OCI-LY7 (cell line): ENCODE measurements around the gene COG7. TPM values are rescaled to one million over a fixed set of nuclear protein-coding genes. Genes with fewer than 3 reads are reported as not detected.

Experiments used
- BruUV-seq: library from RNA; stranded (reverse); fragments of 400-500 nt; replicated peaks from 2 replicates; lab custom pipeline; 2021; lab: Mats Ljungman, UMichigan
- CTCF ChIA-PET: fragments of 300-600 bp; sonication (Branson Sonifier 250); formaldehyde crosslinking; loops from one replicate; lab custom pipeline; 2022; ENCODE audit warnings: antibody characterized with exemption; ENCODE audit not compliant: unreplicated experiment; lab: Charles Lee
- POLR2A ChIA-PET: fragments of 300-600 bp; sonication (Branson Sonifier 250); formaldehyde crosslinking; loops from one replicate; lab custom pipeline; 2022; ENCODE audit warnings: antibody characterized with exemption; lab: Charles Lee
- DNase-seq: peaks from one replicate; pipeline ENCODE4 v3.0.0-alpha.2; 2015; ENCODE audit warnings: low spot score
- H2AFZ ChIP-seq: fragments of 200-600 bp; sonication (generic), shearing (Covaris generic); 2 replicates; pipeline ENCODE4 v1.6.1; 2014; ENCODE audit warnings: mild to moderate bottlenecking, antibody characterized with exemption, low read length, moderate library complexity
- H3K27ac ChIP-seq: fragments of 200-600 bp; sonication (generic); 2 replicates; pipeline ENCODE4 v1.5.1; 2014; ENCODE audit warnings: mixed run types, low read depth, mild to moderate bottlenecking, moderate library complexity, low read length, inconsistent platforms; ENCODE audit not compliant: poor library complexity, severe bottlenecking
- H3K36me3 ChIP-seq: fragments of 200-600 bp; sonication (generic); 2 replicates; pipeline ENCODE4 v1.6.1; 2014; ENCODE audit warnings: mild to moderate bottlenecking, antibody characterized with exemption, low read length, moderate library complexity, mixed read lengths; ENCODE audit not compliant: insufficient read depth
- H3K4me1 ChIP-seq: fragments of 200-600 bp; sonication (generic); 2 replicates; pipeline ENCODE4 v1.5.1; 2014; ENCODE audit warnings: mild to moderate bottlenecking, low read length; ENCODE audit not compliant: insufficient read depth, poor library complexity, severe bottlenecking
- H3K4me2 ChIP-seq: fragments of 200-600 bp; sonication (generic); 2 replicates; pipeline ENCODE4 v1.6.1; 2014; ENCODE audit warnings: mild to moderate bottlenecking, low read length
- H3K4me3 ChIP-seq: fragments of 200-600 bp; sonication (generic); 2 replicates; pipeline ENCODE4 v1.5.1; 2014; ENCODE audit warnings: mild to moderate bottlenecking, low read depth, low read length; ENCODE audit not compliant: poor library complexity, severe bottlenecking
- H3K79me2 ChIP-seq: fragments of 200-600 bp; sonication (generic); 2 replicates; pipeline ENCODE4 v1.6.1; 2016; ENCODE audit warnings: low read depth, mild to moderate bottlenecking, low read length, moderate library complexity, mixed read lengths; ENCODE audit not compliant: insufficient read depth
- H3K9me2 ChIP-seq: fragments of 200-600 bp; sonication (generic); 2 replicates; pipeline ENCODE4 v1.6.1; 2016; ENCODE audit warnings: mild to moderate bottlenecking, low read length, mixed read lengths; ENCODE audit not compliant: insufficient read depth
- H3K9me3 ChIP-seq: fragments of 200-600 bp; sonication (generic); 2 replicates; pipeline ENCODE4 v1.6.1; 2014; ENCODE audit warnings: mild to moderate bottlenecking, mixed run types, low read length, mixed read lengths
- H4K20me1 ChIP-seq: fragments of 200-600 bp; sonication (generic); 2 replicates; pipeline ENCODE4 v1.6.1; 2014; ENCODE audit warnings: mild to moderate bottlenecking, antibody characterized with exemption, low read length, moderate library complexity, mixed read lengths; ENCODE audit not compliant: insufficient read depth
- CTCF ChIP-seq: fragments of 200-600 bp; sonication (generic); conservative IDR thresholded peaks from 2 replicates; pipeline ENCODE4 v1.5.1; 2014; ENCODE audit warnings: mild to moderate bottlenecking, antibody characterized with exemption, low read length, moderate library complexity, mixed read lengths
- EZH2phosphoT487 ChIP-seq: fragments of 200-600 bp; sonication (generic); IDR thresholded peaks from 2 replicates; pipeline ENCODE4 v1.6.1; 2018; ENCODE audit warnings: low read depth, borderline replicate concordance, mild to moderate bottlenecking, mixed run types, antibody characterized with exemption, low read length, moderate library complexity, mixed read lengths
- intact Hi-C: fragments of 100-400 bp; cut with micrococcal nuclease; formaldehyde crosslinking; loops from one replicate; pipeline ENCODE4 v1.10.0; 2022; ENCODE audit not compliant: unreplicated experiment
- total RNA-seq, 2 experiments: library from RNA; depleted of rRNA in 1 of 2; stranded (reverse); fragments of >200 nt in 1 of 2; shearing (Covaris generic) in 1 of 2; gene quantifications; 2 replicates each; pipeline ENCODE4 v1.2.3, GENCODE V29; 2014 to 2022

The COG7 gene
- total RNA-seq, 2 experiments from 2014 or later: 11.4 to 21.0 TPM

DNA sequence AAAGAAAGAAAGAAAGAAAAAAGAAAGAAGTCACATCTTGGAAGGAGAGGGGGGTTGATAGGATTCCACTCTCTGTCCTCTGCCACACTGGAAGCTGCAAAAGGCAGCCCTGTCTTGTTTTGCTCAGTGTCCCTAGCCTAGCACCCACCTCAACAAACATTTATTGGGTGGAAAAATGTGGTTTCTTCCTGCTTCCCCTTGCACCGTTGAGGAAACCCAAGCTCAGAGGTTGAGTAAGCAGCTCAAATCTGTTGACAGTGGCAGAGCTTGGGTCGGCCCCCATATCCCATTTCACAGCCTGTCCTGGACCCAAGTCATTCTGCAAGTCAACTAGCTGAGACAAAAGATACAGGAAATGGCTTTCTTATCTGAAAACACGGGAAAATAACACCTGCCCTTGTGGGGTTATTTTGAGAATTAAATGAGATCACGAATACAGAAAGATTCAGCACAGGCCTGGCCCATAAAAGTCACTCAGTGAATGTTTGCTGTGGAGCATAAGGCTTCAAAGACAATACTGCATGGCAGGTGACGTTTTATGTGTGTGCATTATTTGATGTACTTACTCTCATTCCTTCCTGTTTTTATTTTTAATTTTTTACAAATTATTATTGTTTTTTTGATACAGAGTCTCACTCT is 87.3 kb downstream of the COG7 start:
- ChIA-PET POLR2A (interaction anchor here (0.5 to 1.7 kb wide), 5 partner anchors 12 to 1680 kb away, joined by 3 to 4 read pairs (median 3); no protein-coding TSS in a partner anchor), CTCF (no interaction called here)
- peaks cover 18% of the 10 kb centered on the region for H3K4me1 ChIP-seq
- no peaks in the 10 kb centered on the region for H3K9me2 ChIP-seq
- intact Hi-C loops: no loop called here
- H3K36me3 ChIP-seq: no peaks in the 10 kb centered on the region
- BruUV-seq: no TSS peak
- TF ChIP-seq CTCF (no peak), EZH2phosphoT487 (no peak)
- no peak overlapping the region for H3K4me3 ChIP-seq
- peak overlapping the region; percentile 79 for H2AFZ ChIP-seq
- H3K27ac ChIP-seq: peak overlapping the region; percentile 31
- H3K4me2 ChIP-seq: peak overlapping the region; percentile 43
- peak; percentile 69 for DNase-seq
- H3K79me2 ChIP-seq: no peaks in the 10 kb centered on the region
- H3K9me3 ChIP-seq: no peaks in the 10 kb centered on the region
- no peaks in the 10 kb centered on the region for H4K20me1 ChIP-seq

DNA sequence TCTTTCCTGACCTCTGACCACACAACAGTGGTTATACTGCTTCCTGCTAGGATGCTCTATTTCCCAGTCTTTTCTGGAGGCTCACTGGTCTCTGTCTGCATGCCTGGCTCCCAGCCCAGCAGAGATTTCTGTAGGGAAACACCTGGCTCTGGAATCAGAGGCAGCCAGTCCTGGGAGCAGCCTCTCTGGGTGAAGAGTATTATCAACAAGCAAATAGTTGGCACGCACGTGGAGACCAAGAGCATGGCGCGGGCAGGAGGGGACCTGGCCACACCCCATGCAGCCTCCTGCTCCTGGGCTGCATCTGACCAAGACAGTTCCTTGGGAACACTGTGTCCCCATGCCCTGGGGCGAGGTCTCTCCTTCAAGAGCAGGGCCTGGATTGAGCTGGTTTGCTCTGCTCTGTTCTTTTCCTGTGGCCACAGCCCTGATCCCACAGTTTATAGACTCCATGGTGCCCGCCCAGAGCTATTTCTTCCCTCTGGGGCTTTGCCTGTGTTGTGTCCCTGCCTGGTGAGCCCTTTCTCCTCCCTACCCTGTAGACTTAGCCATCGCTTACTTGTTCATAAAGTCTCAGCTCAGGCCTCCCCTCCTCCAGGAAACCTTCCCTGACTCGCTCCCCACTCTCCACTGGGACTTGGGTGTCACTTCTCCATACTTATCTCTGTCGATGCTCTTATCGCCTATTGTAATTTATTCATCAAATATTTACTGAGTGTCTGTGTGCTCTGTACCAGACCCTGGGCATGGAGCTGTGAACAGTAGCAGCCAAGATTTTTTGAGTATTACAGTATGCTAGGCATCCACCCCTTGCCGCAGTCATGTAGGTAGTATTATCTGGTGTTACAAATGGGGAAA is 90.3 kb downstream of the COG7 start:
- no TSS peak for BruUV-seq
- Histone ChIP-seq H3K27ac (no peak overlapping the region), H3K79me2 (no peaks in the 10 kb centered on the region), H3K9me2 (no peaks in the 10 kb centered on the region), H3K4me2 (no peak overlapping the region), H3K4me3 (no peak overlapping the region), H3K9me3 (no peaks in the 10 kb centered on the region), H4K20me1 (no peaks in the 10 kb centered on the region), H3K36me3 (no peaks in the 10 kb centered on the region), H2AFZ (no peak overlapping the region), H3K4me1 (peaks cover 27% of the 10 kb centered on the region)
- ChIA-PET POLR2A (interaction anchor here (0.6 kb wide), 1 partner anchor 181 kb away, joined by 7 read pairs; no protein-coding TSS in a partner anchor), CTCF (no interaction called here)
- no peak for DNase-seq
- intact Hi-C loops: no loop called here
- TF ChIP-seq EZH2phosphoT487: no peak
- TF ChIP-seq CTCF: no peak
